ENCODE data around the gene AZGP1.
A peak's percentile ranks its signal among the peaks of the same experiment; 100 is the strongest.
"Not testable (repeated sequence)": the region's sequence is repeated elsewhere in the genome, so short reads cannot be mapped to it uniquely, and the experiment has no call there.

AZGP1 gene

DNA sequence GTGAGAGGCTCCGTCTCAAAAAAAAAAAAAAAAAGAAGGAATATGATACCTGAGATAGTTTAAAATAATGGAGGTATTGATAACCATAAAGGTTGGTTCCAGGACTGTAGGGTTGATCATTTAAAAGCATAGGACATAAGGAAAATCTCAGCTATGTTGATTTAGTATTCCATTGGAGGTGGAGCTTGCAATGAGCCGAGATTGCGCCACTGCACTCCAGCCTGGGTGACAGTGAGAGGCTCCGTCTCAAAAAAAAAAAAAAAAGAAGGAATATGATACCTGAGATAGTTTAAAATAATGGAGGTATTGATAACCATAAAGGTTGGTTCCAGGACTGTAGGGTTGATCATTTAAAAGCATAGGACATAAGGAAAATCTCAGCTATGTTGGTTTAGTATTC lies 23.2 kb downstream of the AZGP1 start:
- DNase-seq (ENCODE audit: low read depth, low spot score): not testable (repeated sequence)

DNA sequence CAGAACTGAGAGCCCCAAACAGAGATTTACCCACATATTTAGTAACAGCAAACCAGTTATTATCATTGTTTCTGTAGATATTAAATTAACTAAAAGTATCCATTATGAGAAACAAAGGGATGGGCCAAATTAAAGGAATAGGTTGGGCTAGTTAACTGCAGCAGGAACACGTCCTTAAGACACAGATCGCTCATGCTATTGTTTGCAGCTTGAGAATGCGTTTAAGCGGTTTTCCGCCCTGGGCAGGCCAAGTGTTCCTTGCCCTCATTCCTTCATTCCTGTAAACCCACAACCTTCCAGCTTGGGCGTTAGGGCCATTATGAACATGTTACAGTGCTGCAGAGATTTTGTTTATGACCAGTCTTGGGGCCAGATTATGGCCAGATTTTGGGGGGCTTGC lies 25.0 kb downstream of the AZGP1 start:
- not testable (repeated sequence) for DNase-seq (ENCODE audit: low read depth, low spot score)

DNA sequence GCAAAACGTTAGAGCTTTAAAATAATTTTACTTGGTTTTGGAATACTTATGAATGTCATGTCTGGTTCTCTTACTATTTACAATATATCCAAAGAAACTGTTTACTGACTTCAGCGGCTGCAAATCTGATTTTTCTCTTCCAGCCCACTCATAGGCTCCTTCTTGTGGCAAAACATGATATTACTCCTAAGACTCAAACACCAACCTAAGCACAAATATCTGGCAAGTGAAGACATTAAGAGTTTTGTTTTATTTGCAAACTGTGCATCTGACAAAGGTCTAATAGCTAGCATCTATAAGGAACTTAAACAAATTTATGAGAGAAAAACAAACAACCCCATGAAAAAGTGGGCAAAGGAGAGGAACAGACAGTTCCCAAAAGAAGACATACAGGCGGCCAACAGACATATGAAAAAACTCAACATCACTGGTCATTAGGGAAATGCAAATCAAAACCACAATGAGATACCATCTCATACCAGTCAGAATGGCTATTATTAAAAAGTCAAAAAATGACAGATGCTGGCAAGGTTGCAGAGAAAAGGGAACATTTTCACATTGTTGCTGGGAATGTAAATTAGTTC lies 26.1 kb downstream of the AZGP1 start:
- DNase-seq (ENCODE audit: low read depth, low spot score): no peak

DNA sequence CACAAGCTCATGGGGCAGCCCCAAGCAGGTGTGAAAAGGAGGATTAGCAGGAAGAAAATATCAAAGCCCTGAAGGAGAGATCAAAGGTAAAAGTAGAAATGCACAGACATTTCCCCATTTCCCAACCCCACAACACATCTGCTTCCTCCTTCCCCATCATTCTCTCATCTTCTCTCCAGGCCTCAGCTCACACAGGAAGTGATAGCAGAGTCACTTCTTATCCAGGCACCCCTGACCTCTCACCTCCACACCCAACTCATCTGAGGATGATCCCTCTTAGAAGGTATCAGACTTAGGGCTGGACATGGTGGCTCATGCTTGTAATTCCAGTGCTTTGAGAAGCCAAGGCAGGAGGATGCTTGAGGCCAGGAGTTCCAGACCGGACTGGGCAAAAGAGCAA lies 28.2 kb downstream of the AZGP1 start:
- no peak for DNase-seq (ENCODE audit: low read depth, low spot score)

DNA sequence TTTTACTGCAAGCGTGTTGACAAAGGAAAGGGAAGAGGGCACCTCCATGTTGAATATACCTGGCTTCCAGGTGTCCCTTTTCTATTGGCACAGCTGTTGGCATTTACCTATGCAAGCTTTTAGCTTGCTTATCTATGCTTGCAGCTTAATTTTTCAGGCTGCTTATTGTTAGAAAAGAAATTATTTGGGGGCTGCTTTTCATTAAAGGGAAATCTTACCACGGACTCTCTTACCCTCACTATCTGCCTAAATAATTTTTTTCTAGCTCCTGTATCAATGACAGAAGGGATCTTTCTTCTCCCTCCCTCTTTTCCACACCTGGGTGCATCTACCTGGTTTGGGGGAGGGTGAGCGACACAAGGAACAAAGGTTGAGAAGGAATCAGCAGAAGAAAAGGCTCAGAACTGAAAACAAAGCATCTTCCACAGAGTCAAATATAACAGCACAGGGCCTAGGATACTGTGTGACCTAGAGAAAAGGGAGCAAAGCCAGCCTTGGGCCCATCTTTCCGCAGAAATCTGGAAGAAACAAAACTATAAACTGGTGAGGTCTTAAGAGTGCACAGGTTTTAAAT lies 31.2 kb downstream of the AZGP1 start:
- DNase-seq (ENCODE audit: low read depth, low spot score): no peak

DNA sequence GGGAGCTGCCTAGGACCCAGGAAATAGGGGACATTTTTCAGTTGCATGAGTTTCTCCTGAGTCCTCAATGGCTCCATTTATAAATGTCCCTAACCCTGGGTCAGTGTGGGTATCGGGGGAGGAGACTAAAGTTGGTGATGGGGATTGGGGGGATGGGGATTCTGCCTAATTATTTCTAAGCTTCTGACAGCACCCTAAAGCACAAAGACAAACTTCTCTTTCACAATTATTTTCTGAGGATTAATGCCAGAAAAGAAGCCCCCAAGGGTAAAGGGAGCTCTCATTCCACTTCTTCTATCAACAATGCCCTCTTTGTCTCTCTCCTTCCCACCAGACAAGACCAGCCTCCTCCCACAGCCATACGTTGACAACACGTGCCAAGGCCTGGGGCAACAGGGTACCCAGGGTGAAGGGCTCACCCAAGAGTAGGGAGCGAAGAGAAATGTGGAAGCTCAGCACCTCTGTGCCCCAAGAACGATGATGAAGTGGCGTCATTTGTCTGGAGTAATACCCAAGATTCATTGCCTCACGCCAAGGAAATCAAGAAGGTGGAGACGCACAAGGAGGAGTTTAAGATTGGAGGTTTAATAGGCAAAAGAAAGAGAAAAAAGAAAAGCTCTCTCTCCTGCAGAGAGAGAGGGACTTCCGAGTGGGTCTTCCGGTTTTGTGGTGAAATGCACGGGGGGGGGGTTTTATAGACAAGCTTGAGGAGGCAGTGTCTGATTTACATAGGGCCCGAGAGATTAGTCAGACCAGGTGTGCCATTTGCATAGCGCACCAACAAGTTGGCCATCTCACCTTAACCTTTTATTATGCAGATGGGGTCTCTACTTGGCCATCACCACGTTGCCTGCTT lies 32.0 kb downstream of the AZGP1 start:
- no peak for DNase-seq (ENCODE audit: low read depth, low spot score)

DNA sequence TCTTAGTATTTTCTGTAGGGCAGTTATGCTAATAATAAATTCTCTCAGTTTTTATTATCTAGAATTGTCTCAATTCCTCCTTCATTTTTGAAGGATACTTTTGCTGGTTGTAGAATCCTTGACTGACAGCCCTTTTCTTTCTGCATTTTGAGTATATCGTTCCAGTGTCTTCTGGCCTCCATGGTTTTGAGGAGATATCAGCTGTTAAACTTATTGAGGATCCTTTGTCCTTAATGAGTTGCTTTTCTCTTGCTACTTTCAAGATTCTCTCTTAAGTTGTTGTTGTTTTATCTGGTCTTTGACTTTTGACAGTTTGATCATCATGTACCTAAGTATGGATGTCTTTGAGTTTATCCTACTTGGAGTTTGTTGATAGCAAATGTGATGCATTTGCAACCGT lies 37.5 kb downstream of the AZGP1 start:
- no peak for DNase-seq (ENCODE audit: low read depth, low spot score)

DNA sequence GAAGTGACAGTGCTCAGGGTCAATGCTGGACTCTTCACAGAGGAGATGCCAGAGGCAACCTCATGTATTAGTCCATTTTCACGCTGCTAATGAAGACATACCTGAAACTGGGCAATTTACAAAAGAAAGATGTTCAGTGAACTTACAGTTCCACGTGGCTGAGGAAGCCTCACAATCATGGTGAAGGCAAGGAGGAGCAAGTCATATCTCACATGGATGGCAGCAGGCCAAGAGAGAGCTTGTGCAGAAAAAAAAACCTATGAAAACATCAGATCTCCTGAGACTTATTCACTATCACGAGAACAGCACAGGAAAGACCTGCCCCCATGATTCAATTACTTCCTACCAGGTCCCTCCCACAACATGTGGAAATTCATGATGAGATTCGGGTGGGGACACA lies 40.8 kb downstream of the AZGP1 start:
- DNase-seq (ENCODE audit: low read depth, low spot score): not testable (repeated sequence)

DNA sequence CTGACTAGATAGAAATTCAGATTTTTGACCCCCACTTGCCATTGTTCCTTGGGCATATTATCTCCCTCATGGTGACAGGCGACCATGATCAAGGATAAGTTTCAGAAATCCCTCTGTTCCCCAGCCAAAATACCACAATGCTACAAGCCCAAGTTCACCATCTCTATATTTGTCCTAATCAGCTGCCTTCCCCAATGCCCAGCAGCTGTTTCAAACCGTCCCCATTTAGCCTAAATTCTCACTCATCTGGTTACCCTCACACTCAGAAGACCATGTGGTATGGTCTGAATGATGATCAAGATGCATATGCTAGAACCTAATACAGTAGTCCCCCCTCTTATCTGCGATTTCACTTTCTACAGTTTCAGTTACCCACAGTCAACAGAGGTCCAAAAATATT lies 45.5 kb downstream of the AZGP1 start:
- DNase-seq (ENCODE audit: low read depth, low spot score): no peak

DNA sequence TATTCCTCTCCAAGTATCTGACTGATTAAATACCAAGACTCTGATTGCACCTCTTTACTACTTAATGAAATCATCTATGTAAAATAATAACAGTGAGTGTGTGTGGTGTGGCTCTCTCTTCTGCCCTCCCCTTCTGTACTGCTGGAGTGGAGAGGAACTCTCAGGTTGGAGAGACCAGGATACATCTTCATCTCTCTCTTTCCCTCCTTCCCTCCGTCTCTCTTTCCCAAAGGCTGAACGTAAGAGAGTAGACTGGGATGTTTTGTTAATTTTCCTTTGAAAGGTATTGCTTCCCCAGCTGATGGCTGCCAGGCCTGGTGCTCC lies 46.1 kb downstream of the AZGP1 start:
- DNase-seq (ENCODE audit: low read depth, low spot score): no peak

DNA sequence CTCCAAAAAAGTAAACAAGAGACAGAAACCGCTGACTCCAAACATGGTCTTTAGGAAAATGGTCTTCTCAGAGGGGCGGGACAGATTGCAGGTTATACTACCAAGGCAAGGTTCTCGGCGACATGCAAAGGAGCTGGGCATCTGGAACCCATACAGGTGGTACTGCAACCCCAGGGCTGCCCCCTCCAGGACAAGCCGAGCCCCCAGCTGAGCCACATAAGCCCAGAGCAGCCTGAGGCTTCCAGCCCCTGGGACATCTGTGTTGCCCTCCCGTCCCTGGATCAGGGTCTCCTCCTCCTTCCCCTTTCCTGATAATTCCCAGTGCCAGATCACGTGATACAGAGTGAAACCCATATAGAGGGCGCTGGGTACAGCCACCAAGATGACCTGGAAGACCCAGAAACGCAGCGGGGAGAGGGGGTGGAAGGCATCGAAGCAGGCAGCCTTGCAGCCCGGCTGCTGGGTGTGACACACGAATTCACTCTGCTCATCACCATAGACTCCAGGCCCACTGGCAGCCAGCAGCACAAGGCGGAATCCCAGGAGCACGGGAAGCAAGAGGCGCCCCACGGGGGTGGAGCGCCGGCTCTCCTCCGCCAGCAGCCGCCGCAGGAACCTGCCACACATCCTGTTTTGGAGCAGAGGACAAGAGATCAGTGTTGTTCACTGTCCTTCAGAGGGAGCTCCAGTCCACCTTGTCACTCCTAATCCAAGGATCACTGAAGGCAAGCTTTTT lies 46.7 kb downstream of the AZGP1 start, which contains the start of gene GJC3:
Gene GJC3 (minus strand): TSS at position 627 of the 736 bp plus-strand sequence. CDS start 0 bp downstream, at position 627.
- DNase-seq (ENCODE audit: low read depth, low spot score): no peak

DNA sequence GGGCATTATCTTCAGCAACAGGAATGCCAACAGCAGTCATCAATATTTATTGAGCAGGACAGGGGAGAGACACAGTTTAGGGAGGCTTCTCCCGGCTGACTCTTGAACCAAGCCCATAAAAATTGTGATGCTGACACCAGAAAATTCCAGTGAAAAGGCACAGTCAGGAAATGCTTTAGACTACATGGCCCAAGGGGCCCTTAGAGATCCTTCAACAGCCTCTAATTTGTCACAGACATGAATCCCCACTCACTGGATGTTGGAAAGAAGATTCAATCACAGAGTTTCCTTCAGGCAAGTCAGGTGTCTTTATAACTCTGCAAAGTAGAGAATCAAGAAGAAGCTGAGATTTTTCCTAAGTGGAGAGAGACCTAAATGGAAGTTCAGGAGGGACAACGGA lies 47.6 kb downstream of the AZGP1 start:
- no peak for DNase-seq (ENCODE audit: low read depth, low spot score)

DNA sequence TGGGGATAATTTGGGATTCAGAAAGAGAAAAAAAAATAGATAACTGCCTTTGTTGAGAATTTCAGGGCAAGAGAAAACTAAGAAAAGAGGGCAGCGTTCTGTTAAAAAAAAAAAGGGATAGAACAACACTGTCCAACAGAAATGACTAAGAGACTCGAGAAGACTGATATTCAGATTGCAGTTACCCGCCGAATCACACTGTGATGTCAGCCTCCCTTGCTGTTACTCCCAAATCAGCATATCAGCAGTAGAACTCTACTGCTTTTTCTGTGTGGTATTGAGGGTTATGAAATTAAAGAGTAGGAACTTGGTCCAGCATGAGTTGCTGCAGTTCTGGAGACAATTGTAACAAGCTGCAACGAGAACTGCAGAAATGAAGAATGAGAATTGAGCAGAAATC lies 48.3 kb downstream of the AZGP1 start:
- no peak for DNase-seq (ENCODE audit: low read depth, low spot score)

DNA sequence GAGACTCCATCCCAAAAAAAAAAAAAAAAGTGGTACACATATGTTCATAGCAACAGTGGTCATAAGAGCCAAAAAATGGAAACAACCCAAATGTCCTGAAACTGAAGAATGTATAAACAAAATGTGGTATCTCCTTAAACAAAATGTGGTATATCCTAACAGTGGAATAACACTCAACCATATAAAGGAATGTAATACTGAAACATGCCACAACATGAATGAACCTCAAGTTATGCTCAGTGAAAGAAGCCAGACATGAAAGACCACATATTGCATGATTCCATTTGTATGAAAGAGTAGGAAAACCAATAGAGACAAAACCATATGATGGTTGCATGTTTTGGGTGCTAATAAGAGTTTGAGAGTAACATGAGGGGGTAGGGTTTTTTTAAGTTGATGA lies 49.5 kb downstream of the AZGP1 start:
- no peak for DNase-seq (ENCODE audit: low read depth, low spot score)

DNA sequence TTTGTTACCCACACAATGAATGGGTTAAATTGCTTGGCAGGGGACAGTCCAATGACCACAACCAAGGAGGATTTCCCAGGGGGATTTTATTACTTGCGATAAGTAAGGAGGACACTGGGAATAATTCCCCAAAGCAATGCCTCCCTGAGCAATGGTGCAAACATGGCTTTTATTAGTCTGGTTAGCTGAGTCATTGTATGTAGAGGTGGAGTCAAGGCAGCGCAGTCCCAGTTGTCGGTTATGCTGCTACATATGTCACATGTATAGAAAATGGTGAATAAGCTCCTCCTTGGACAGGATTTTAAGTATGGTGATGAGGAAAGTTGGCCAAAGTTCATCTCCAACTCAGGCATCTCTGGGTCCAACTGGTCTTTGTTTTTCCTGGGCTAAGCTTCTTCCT lies 52.6 kb downstream of the AZGP1 start:
- DNase-seq (ENCODE audit: low read depth, low spot score): no peak

DNA sequence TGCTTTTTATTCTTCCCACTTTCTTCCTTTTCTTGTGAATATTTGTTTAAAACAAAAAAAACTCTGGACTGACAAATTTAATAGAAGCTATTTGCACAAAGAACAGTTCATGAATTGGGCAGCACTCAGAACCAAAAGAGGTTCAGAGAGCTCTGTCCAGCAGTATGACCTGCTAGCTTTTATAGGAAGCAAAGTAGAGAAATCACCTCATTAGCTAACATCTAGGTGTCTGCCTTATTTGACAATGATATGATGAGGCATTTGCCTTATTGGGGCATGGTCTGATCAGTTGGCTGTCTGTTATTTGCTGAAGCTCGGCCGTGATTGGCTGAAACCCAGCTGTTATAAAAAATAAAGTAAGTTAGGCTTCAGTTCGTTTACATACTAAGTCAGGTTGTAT lies 55.7 kb downstream of the AZGP1 start:
- no peak for DNase-seq (ENCODE audit: low read depth, low spot score)

DNA sequence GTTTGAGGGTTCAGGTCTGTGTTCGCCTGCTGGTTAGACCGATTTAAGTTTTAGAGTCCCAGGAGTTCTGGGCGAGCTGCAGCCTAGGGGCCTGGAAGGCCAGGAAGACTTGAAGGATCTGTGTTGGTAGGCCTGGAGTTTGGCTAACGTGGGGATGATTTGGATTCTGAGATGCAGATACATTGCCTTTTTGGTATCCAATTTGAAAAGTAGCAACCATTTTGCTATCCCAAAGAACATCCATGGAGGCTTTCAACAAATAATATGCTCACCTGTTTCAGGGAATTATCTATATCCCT lies 56.1 kb downstream of the AZGP1 start:
- DNase-seq (ENCODE audit: low read depth, low spot score): no peak

DNA sequence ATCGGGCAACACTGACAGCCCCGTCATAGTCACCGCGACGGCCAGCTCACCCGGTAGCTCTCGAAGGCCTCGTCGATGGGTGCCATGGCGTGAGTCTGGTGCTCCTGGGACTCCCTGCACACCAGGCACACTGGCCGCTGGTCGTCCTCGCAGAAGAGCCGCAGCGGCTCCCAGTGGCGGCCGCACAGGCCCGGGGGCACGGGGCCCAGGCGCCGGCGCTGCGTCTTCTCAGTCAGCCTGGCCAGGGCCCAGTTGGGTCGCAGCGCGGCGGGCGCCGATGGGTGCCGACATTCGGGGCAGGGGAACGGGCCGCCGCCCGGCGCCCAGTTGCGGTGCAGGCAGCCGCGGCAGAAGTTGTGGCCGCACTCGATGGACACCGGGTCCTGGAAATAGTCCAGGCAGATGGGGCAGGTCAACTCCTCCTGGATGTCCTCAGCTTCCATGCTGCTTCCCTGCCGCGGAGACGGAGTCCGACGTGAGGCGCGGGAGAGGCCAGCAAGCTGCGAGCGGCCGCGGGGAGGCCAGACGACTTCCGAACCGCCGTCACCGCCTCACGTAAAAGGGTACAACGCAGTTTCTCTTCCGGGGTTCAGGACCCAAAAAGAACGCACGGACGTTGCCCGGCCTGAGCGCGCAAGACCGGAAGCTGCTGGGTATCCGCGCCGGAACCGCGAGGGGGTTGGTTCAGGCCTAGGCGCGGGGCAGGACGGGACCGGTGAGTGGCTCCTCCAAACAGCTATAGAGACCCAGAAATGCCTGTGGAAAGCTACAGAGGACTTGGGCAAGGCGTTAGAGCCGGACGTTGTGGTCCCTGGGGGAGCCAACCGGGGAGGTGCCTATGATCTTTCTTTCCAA lies 56.6 kb downstream of the AZGP1 start, which contains the start of gene TRIM4:
Gene TRIM4 (minus strand): TSS at position 572 of the 855 bp plus-strand sequence. CDS start 129 bp downstream, at position 443.
- peak; percentile 78 for DNase-seq (ENCODE audit: low read depth, low spot score)

Measured in activated CD4-positive, CD25-positive, alpha-beta regulatory T cell treated with anti-CD3 and anti-CD28 coated beads, Interleukin-2, amount 50 U/mL, for 16 hours (primary cell).